ENCODE data around the gene SEPSECS. TPM values are rescaled to one million over a fixed set of nuclear protein-coding genes. Genes with fewer than 3 reads are reported as not detected.
A peak's percentile ranks its signal among the peaks of the same experiment; 100 is the strongest.

Gene SEPSECS
- total and polyA plus RNA-seq, 2 donors from 2014 or later: 7.3 to 13.8 TPM

DNA sequence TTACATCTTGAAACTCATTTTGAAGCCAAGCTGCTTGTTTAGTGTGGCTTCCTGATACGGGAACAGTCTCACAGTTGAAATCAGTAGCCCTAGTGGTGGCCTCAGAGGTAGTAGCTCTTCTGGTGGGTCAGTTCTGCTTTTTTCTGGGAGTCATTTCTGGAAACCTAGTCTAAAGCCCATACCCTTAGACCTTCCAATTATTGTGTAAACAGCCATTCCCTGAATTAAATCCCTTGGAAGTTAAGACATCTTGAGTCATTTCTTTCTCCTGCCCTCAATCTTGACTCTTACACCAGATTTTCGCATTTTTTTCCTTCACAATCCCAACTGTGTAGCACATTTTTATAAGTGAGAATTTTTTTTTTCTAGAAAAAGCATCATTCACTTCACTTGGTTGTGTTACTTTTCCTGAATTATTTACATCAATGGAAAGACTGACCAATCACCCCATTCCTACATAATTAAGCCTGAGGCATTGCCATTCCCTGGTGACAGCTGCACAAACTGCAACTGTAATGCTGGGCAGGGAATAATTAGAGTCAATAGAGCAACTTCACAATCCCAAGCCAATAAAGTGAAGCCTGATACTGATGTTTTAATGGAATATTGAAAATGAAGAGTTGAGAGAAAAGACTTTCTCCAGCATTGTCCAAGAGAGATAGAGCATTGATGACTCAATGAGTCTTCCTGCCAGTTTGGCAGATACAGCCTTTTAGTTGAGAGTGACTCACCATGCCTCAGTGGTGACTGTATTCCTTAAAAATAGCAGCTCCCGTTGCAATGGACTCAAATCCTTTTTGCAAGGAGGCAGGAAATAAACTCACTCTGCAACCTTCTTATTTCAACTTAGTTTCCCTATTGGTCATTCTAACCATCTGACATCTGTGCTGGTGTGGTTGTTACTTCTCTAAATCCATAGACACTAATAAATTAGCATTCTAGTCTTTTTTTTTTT, 13.0 kb upstream of the SEPSECS start:
- H3K4me1 ChIP-seq (ENCODE audit: control insufficient read depth in 2 of 3, insufficient read depth in 2 of 3, low read depth in 1 of 3, low read length in 3 of 3): no peaks in the 10 kb centered on the region
- no peak for DNase-seq
- TF ChIP-seq, protein P1, sequence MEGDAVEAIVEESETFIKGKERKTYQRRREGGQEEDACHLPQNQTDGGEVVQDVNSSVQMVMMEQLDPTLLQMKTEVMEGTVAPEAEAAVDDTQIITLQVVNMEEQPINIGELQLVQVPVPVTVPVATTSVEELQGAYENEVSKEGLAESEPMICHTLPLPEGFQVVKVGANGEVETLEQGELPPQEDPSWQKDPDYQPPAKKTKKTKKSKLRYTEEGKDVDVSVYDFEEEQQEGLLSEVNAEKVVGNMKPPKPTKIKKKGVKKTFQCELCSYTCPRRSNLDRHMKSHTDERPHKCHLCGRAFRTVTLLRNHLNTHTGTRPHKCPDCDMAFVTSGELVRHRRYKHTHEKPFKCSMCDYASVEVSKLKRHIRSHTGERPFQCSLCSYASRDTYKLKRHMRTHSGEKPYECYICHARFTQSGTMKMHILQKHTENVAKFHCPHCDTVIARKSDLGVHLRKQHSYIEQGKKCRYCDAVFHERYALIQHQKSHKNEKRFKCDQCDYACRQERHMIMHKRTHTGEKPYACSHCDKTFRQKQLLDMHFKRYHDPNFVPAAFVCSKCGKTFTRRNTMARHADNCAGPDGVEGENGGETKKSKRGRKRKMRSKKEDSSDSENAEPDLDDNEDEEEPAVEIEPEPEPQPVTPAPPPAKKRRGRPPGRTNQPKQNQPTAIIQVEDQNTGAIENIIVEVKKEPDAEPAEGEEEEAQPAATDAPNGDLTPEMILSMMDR (IDR thresholded peaks at IDR 0.05; ENCODE audit: borderline replicate concordance, extremely low read depth, insufficient read depth): no peak
- no peaks in the 10 kb centered on the region for H3K9me3 ChIP-seq (ENCODE audit: control insufficient read depth in 2 of 3, insufficient read depth in 1 of 3, low read length in 3 of 3)
- FAIRE-seq: peak; percentile 13
- no peak overlapping the region for H3K4me3 ChIP-seq (ENCODE audit: low read length in 3 of 3)
- intact Hi-C loops (cut with DNase I): no loop called here
- no peak overlapping the region for H3K27ac ChIP-seq (ENCODE audit: low read depth in 2 of 2, low read length in 2 of 2)
- H3K9ac ChIP-seq (ENCODE audit: low read length in 3 of 3): no peak overlapping the region
- H3K36me3 ChIP-seq (ENCODE audit: control insufficient read depth in 2 of 3, insufficient read depth in 3 of 3, low read length in 3 of 3): peaks cover 0 to 3% (median 0%) of the 10 kb centered on the region in 3 donors
- H3K27me3 ChIP-seq (ENCODE audit: control insufficient read depth, insufficient read depth, low read length): no peaks in the 10 kb centered on the region

DNA sequence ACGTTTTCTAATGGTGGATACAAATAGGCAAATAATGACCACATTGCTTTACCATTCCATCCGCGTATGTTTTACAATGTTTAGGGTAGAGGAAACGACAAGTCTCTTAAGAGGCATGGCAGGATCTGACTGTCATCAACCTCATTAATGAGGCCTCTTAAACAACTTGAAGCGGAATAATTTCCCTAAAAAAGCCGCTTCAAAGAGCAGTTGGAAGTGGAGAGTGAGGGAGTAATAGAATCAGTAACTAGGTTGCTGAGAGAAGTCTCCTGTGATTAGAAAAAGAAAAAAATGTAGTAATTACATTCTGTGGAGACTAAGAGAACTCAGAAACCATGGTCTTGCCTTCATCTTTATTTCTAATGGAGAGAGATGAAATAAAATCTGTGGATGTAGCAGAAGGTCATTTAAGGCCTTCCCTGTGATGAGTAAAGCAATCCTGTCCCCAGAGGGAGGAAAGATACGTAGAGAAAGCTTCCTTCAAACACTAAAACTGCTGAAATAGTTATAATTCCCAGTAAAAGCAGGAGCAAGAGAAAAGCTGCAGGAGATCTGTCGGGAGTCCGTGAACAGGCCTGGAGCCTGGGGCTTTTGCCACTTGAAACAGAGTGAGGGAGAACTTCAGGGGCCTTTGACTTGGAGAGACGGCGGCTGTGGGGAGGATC, 11.1 kb upstream of the SEPSECS start:
- no peaks in the 10 kb centered on the region for H3K4me1 ChIP-seq (ENCODE audit: control insufficient read depth in 2 of 3, insufficient read depth in 2 of 3, low read depth in 1 of 3, low read length in 3 of 3)
- H3K27me3 ChIP-seq (ENCODE audit: control insufficient read depth, insufficient read depth, low read length): no peaks in the 10 kb centered on the region
- FAIRE-seq (no peak), DNase-seq (no peak)
- no peak overlapping the region for H3K4me3 ChIP-seq (ENCODE audit: low read length in 3 of 3)
- no peak overlapping the region for H3K9ac ChIP-seq (ENCODE audit: low read length in 3 of 3)
- intact Hi-C loops (cut with DNase I): no loop called here
- H3K36me3 ChIP-seq (ENCODE audit: control insufficient read depth in 2 of 3, insufficient read depth in 3 of 3, low read length in 3 of 3): peaks cover 0 to 3% (median 0%) of the 10 kb centered on the region in 3 donors
- TF ChIP-seq, protein P1 (IDR thresholded peaks at IDR 0.05; ENCODE audit: borderline replicate concordance, extremely low read depth, insufficient read depth): no peak
- no peaks in the 10 kb centered on the region for H3K9me3 ChIP-seq (ENCODE audit: control insufficient read depth in 2 of 3, insufficient read depth in 1 of 3, low read length in 3 of 3)
- H3K27ac ChIP-seq (ENCODE audit: low read depth in 2 of 2, low read length in 2 of 2): no peak overlapping the region

DNA sequence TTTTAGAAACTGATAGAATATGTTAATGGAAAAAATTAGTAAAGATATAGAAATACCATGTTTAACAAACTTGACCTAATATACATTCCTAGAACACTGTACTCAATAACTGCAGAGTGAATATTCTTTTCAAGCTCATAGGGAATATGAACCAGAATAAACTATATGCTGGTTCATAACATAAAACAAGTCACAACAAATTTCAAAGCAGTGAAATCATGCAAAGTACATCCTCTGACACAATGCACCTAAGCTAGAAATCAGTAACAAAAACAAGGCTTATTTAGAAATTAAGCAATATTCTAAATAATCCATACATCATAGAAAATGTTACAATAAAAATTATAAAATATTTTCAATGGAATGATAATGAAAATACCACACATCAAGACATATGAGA, 9.2 kb upstream of the SEPSECS start:
- TF ChIP-seq, protein P1 (IDR thresholded peaks at IDR 0.05; ENCODE audit: borderline replicate concordance, extremely low read depth, insufficient read depth): no peak
- FAIRE-seq (no peak), DNase-seq (no peak)
- Histone ChIP-seq H3K9ac (ENCODE audit: low read length in 3 of 3) (no peak overlapping the region), H3K9me3 (ENCODE audit: control insufficient read depth in 2 of 3, insufficient read depth in 1 of 3, low read length in 3 of 3) (no peaks in the 10 kb centered on the region), H3K27ac (ENCODE audit: low read depth in 2 of 2, low read length in 2 of 2) (no peak overlapping the region), H3K4me3 (ENCODE audit: low read length in 3 of 3) (no peak overlapping the region), H3K4me1 (ENCODE audit: control insufficient read depth in 2 of 3, insufficient read depth in 2 of 3, low read depth in 1 of 3, low read length in 3 of 3) (no peaks in the 10 kb centered on the region), H3K36me3 (ENCODE audit: control insufficient read depth in 2 of 3, insufficient read depth in 3 of 3, low read length in 3 of 3) (peaks cover 0 to 3% (median 0%) of the 10 kb centered on the region in 3 donors), H3K27me3 (ENCODE audit: control insufficient read depth, insufficient read depth, low read length) (no peaks in the 10 kb centered on the region)
- intact Hi-C loops (cut with DNase I): no loop called here

Data from kidney (tissue), 14 donors.